NCI-H82 treated with DMSO at 0.1 percent for 48 hours (cell line): Measurements from ENCODE around the gene ABCC1.
"Not testable (repeated sequence)": the region's sequence is repeated elsewhere in the genome, so short reads cannot be mapped to it uniquely, and the experiment has no call there.

ENCODE experiments used
- DNase-seq: peaks from one replicate; lab custom pipeline; 2025; ENCODE audit not compliant: unreplicated experiment; lab: John Stamatoyannopoulos, UW

ABCC1 gene

GRCh38 chr16:16176328-16176727 lies 226.9 kb downstream of the ABCC1 start:
- no peak for DNase-seq

GRCh38 chr16:16178455-16179162 lies 229.2 kb downstream of the ABCC1 start:
- no peak for DNase-seq

GRCh38 chr16:16181748-16182147 lies 232.3 kb downstream of the ABCC1 start:
- not testable (repeated sequence) for DNase-seq

GRCh38 chr16:16182918-16183317 lies 233.5 kb downstream of the ABCC1 start:
- no peak for DNase-seq

GRCh38 chr16:16183562-16183961 lies 234.1 kb downstream of the ABCC1 start:
- DNase-seq: no peak

GRCh38 chr16:16184594-16184993 lies 235.2 kb downstream of the ABCC1 start:
- DNase-seq: no peak

- DNase-seq: no peak
These were observed 235.7 kb downstream of the ABCC1 start for GRCh38 chr16:16185095-16185494.

- no peak for DNase-seq
These were observed 237.4 kb downstream of the ABCC1 start for GRCh38 chr16:16186820-16187219.

- DNase-seq: no peak
These were observed 239.4 kb downstream of the ABCC1 start for GRCh38 chr16:16188827-16189226.

- no peak for DNase-seq
These were observed 240.4 kb downstream of the ABCC1 start for GRCh38 chr16:16189842-16190241.

GRCh38 chr16:16190546-16190945 lies 241.1 kb downstream of the ABCC1 start:
- no peak for DNase-seq

GRCh38 chr16:16190966-16191365 lies 241.6 kb downstream of the ABCC1 start:
- not testable (repeated sequence) for DNase-seq

GRCh38 chr16:16191493-16192167 lies 242.2 kb downstream of the ABCC1 start:
- DNase-seq: no peak
